Activated T-cell treated with anti-CD3 and anti-CD28 coated beads for 4 hours (primary cell): ENCODE results near the gene PTGIR.

Experiments
- DNase-seq: peaks from one replicate; pipeline ENCODE4 v3.0.0-alpha.2; 2020

The PTGIR gene

GRCh38 chr19:46598372-46598917 is 26.4 kb downstream of the PTGIR start:
- no peak for DNase-seq

- DNase-seq: no peak
These were observed 28.9 kb downstream of the PTGIR start for GRCh38 chr19:46596008-46596407.

- DNase-seq: no peak
These were observed 33.0 kb downstream of the PTGIR start for GRCh38 chr19:46591870-46592269.

GRCh38 chr19:46591254-46591653 is 33.6 kb downstream of the PTGIR start:
- no peak for DNase-seq

- no peak for DNase-seq
These were observed 37.0 kb downstream of the PTGIR start for GRCh38 chr19:46587861-46588260.

- DNase-seq: no peak
These were observed 38.6 kb downstream of the PTGIR start for GRCh38 chr19:46586294-46586693.

GRCh38 chr19:46585539-46585938 is 39.4 kb downstream of the PTGIR start:
- DNase-seq: no peak

GRCh38 chr19:46580247-46580646 is 44.6 kb downstream of the PTGIR start:
- no peak for DNase-seq

- DNase-seq: no peak
These were observed 45.5 kb downstream of the PTGIR start for GRCh38 chr19:46579361-46579879.

GRCh38 chr19:46578450-46578849 is 46.4 kb downstream of the PTGIR start:
- DNase-seq: no peak

GRCh38 chr19:46574533-46574932 is 50.4 kb downstream of the PTGIR start:
- peak; percentile 7 for DNase-seq

GRCh38 chr19:46573679-46574498 is 51.0 kb downstream of the PTGIR start:
- DNase-seq: no peak

- no peak for DNase-seq
These were observed 53.4 kb downstream of the PTGIR start for GRCh38 chr19:46571495-46571894.
